ENCODE results near the gene ZNF710. TPM values are rescaled to one million over a fixed set of nuclear protein-coding genes. Genes with fewer than 3 reads are reported as not detected.

Gene ZNF710
- total and polyA plus RNA-seq, 2 experiments from 2014 or later = 15.9 to 18.2 TPM

DNA sequence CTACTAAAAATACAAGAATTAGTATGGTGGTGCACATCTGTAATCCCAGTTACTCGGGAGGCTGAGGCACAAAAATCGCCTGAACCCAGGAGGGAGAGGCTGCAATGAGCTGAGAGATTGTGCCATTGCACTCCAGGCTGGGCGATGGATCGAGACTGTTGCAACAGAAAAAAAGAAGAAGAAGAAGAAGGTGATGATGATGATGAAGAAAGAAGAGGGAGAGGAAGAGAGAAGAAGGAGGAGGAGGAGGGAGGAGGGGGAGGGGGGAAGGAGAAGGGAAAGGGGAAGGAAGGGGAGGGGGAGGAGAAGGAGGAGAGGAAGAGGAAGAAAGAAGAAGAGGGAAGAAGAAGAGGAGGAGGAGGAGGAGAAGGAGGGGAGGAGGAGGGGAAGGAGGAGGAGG, 33.2 kb upstream of the ZNF710 start:
- H3K9me3 Mint-ChIP-seq = no peaks in the 10 kb centered on the region
- Histone ChIP-seq H2AFZ (no peak overlapping the region), H4K20me1 (replicated peaks; ENCODE audit: insufficient read depth) (no peaks in the 10 kb centered on the region), H3K27ac (ENCODE audit: low read depth) (no peak overlapping the region), H3K4me3 (no peak overlapping the region), H3K4me2 (no peak overlapping the region), H3K79me2 (replicated peaks; ENCODE audit: insufficient read depth) (no peaks in the 10 kb centered on the region), H3K36me3 (ENCODE audit: insufficient read depth) (no peaks in the 10 kb centered on the region), H3K27me3 (ENCODE audit: insufficient read depth) (no peaks in the 10 kb centered on the region), H3F3A (replicated peaks; ENCODE audit: low read depth) (no peaks in the 10 kb centered on the region), H3K4me1 (ENCODE audit: insufficient read depth) (no peaks in the 10 kb centered on the region), H3K9me2 (ENCODE audit: insufficient read depth) (no peaks in the 10 kb centered on the region)
- DNase-seq (ENCODE audit: low spot score) (no peak), ATAC-seq (no peak)
- H3K4me1 Mint-ChIP-seq = no peaks in the 10 kb centered on the region
- no peak for TF ChIP-seq ZNF331 (CRISPR knock-in tag; IDR thresholded peaks at IDR 0.05; ENCODE audit: low read depth)
- TF ChIP-seq EZH2 (IDR thresholded peaks at IDR 0.05; ENCODE audit: low read depth, unreplicated experiment) = no peak
- TF ChIP-seq, protein P1, sequence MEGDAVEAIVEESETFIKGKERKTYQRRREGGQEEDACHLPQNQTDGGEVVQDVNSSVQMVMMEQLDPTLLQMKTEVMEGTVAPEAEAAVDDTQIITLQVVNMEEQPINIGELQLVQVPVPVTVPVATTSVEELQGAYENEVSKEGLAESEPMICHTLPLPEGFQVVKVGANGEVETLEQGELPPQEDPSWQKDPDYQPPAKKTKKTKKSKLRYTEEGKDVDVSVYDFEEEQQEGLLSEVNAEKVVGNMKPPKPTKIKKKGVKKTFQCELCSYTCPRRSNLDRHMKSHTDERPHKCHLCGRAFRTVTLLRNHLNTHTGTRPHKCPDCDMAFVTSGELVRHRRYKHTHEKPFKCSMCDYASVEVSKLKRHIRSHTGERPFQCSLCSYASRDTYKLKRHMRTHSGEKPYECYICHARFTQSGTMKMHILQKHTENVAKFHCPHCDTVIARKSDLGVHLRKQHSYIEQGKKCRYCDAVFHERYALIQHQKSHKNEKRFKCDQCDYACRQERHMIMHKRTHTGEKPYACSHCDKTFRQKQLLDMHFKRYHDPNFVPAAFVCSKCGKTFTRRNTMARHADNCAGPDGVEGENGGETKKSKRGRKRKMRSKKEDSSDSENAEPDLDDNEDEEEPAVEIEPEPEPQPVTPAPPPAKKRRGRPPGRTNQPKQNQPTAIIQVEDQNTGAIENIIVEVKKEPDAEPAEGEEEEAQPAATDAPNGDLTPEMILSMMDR (conservative IDR thresholded peaks at IDR 0.05; ENCODE audit: low read depth in 2 of 2) = no peak
- TF ChIP-seq ZNF114 (CRISPR knock-in tag; IDR thresholded peaks at IDR 0.05) = no peak
- TF ChIP-seq EZH2phosphoT487 (IDR thresholded peaks at IDR 0.05; ENCODE audit: unreplicated experiment) = no peak
- H3K4me3 Mint-ChIP-seq = no peak overlapping the region
- H3K27me3 Mint-ChIP-seq (ENCODE audit: insufficient read depth, low read depth, poor library complexity) = peaks cover 4% of the 10 kb centered on the region
- H3K27ac Mint-ChIP-seq = no peak overlapping the region
- H3K36me3 Mint-ChIP-seq (ENCODE audit: low read depth) = no peaks in the 10 kb centered on the region

DNA sequence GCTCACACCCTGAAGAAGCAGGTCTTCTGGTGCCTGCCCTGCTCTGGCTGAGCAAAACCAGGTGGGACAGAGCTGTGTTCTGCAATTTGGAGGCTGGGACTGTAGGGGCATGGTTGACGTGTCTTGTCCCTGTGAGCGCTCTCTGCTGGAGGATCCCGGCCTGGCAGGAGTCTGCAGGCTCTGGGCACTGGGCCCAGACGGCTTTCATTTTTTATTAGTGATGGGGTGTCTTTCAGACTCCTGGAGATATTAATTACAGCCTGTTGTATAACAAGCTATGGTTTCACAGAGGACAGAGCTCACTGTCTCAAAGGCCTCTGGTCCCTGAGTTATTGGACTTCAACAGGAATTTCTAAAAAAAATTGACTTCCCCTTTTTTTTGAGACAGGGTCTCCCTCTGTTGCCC, 29.5 kb upstream of the ZNF710 start:
- Histone ChIP-seq H4K20me1 (replicated peaks; ENCODE audit: insufficient read depth) (no peaks in the 10 kb centered on the region), H3K9me2 (ENCODE audit: insufficient read depth) (no peaks in the 10 kb centered on the region), H2AFZ (peak overlapping the region; percentile 69), H3K36me3 (ENCODE audit: insufficient read depth) (no peaks in the 10 kb centered on the region), H3F3A (replicated peaks; ENCODE audit: low read depth) (no peaks in the 10 kb centered on the region), H3K27me3 (ENCODE audit: insufficient read depth) (no peaks in the 10 kb centered on the region), H3K4me3 (no peak overlapping the region), H3K27ac (ENCODE audit: low read depth) (no peak overlapping the region), H3K79me2 (replicated peaks; ENCODE audit: insufficient read depth) (no peaks in the 10 kb centered on the region), H3K4me2 (no peak overlapping the region), H3K4me1 (ENCODE audit: insufficient read depth) (no peaks in the 10 kb centered on the region)
- Mint-ChIP-seq H3K27ac (no peak overlapping the region), H3K4me3 (no peak overlapping the region), H3K4me1 (no peaks in the 10 kb centered on the region), H3K9me3 (peaks cover 9% of the 10 kb centered on the region; the same call in 2 of the 3 replicates), H3K36me3 (ENCODE audit: low read depth) (peaks cover 3% of the 10 kb centered on the region; the same call in 2 of the 3 replicates), H3K27me3 (ENCODE audit: insufficient read depth, low read depth, poor library complexity) (peaks cover 4% of the 10 kb centered on the region)
- ATAC-seq = peak; percentile 100
- TF ChIP-seq CREB1 (CRISPR knock-in tag; IDR thresholded peaks at IDR 0.05; ENCODE audit: low read depth) = peak; percentile 82
- TF ChIP-seq, protein P2, sequence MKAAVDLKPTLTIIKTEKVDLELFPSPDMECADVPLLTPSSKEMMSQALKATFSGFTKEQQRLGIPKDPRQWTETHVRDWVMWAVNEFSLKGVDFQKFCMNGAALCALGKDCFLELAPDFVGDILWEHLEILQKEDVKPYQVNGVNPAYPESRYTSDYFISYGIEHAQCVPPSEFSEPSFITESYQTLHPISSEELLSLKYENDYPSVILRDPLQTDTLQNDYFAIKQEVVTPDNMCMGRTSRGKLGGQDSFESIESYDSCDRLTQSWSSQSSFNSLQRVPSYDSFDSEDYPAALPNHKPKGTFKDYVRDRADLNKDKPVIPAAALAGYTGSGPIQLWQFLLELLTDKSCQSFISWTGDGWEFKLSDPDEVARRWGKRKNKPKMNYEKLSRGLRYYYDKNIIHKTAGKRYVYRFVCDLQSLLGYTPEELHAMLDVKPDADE (IDR thresholded peaks at IDR 0.05) = no peak
- TF ChIP-seq, protein P1 (conservative IDR thresholded peaks at IDR 0.05; ENCODE audit: low read depth in 2 of 2) = peak; percentile 83 to 89
- peak; percentile 95 for DNase-seq (ENCODE audit: low spot score)
